Measurements from ENCODE around the gene MAN1B1. TPM values are rescaled to one million over a fixed set of nuclear protein-coding genes. Genes with fewer than 3 reads are reported as not detected.

The MAN1B1 gene
- total and polyA plus RNA-seq, 2 of the 8 experiments (the other 6 are each of a cell fraction or from before 2014, with no cell fraction given): 33.7 to 36.3 TPM

DNA sequence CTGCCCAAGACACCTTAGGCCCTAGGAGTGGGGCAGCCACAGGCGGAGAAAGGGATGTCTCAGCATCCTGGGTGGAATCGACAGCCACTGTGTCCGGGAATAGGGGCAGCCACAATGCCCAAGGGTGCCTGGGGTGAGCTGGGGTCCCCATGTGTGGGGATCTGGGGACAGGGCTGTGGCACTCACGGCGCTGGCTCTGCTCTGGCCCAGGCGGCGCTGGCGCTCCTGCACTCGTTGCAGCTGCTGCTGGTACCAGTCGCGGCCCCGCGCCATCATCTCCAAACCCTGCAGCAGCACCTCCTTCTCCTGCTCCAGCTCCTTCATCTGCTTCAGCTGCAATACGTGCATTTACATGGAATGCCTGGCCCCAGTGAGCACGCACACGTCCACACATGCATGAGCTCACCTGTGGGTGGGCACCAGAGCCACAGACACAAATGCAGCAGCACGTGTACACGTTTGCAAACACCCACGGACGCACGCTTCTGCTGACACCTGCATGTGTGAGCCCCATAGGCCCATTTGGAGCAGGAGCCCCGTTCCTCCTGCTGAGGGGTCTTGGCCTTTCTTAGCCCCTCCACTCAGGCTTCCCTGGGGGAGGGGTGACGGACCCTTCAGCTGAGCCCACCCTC is 21.3 kb upstream of the MAN1B1 start (continued):
- TF ChIP-seq HDAC6 (IDR thresholded peaks at IDR 0.05; ENCODE audit: low read depth, low read length): no peak
- no peak for TF ChIP-seq TEAD4 (IDR thresholded peaks at IDR 0.05; ENCODE audit: low read depth, low read length)
- no peak for TF ChIP-seq SIX5 (IDR thresholded peaks at IDR 0.05; ENCODE audit: low read depth, low read length)
- TF ChIP-seq PHF8 (conservative IDR thresholded peaks at IDR 0.05; ENCODE audit: low read depth, low read length): no peak
- no peak for TF ChIP-seq ZNF274 (IDR thresholded peaks at IDR 0.05; ENCODE audit: borderline replicate concordance, extremely low read depth, low read length)
- TF ChIP-seq, protein P1, sequence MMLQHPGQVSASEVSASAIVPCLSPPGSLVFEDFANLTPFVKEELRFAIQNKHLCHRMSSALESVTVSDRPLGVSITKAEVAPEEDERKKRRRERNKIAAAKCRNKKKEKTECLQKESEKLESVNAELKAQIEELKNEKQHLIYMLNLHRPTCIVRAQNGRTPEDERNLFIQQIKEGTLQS (IDR thresholded peaks at IDR 0.05; ENCODE audit: insufficient read depth, low read depth, low read length): no peak
- no peak for TF ChIP-seq CHD1 (IDR thresholded peaks at IDR 0.05; ENCODE audit: low read depth, low read length)
- no peak for TF ChIP-seq SAP30 (IDR thresholded peaks at IDR 0.05; ENCODE audit: insufficient read depth, insufficient replicate concordance, low read length)
